Measurements from ENCODE around the gene TCTN2.

GRCh38 chr12:123670882-123671728 lies at the start of gene TCTN2:
- no peak for TF ChIP-seq CTCF (IDR thresholded peaks at IDR 0.05)
- TF ChIP-seq POLR2A (IDR thresholded peaks at IDR 0.05), result peak in 1 of 2 donors; percentile 69

Data from thyroid gland (tissue), 4 donors.